Adrenal gland (tissue), 5 donors: Measurements from ENCODE around the gene PAPLN.

Experiments used
- POLR2A ChIP-seq, 2 donors: fragments of 450-650 bp; IDR thresholded peaks; one replicate each; pipeline ENCODE4 v1.6.1; 2017; ENCODE audit warnings: antibody characterized with exemption in 2 of 2, mild to moderate bottlenecking in 2 of 2, moderate library complexity in 1 of 2
- TF ChIP-seq, protein P1 (sequence below), 6 experiments: fragments of 450-650 bp in 4 of 6; fragments of 200-600 bp in 2 of 6; sonication (generic) in 1 of 6; IDR thresholded peaks; 1 replicate in 5 of 6; 2 replicates in 1 of 6; pipeline versions ENCODE4 v1.5.1 to v1.8.0; 2016 to 2021; ENCODE audit warnings: antibody characterized with exemption in 6 of 6, mild to moderate bottlenecking in 2 of 6, moderate library complexity in 1 of 6
- donor health status: DM: no; HTN: no; CAD: no.

DNA sequence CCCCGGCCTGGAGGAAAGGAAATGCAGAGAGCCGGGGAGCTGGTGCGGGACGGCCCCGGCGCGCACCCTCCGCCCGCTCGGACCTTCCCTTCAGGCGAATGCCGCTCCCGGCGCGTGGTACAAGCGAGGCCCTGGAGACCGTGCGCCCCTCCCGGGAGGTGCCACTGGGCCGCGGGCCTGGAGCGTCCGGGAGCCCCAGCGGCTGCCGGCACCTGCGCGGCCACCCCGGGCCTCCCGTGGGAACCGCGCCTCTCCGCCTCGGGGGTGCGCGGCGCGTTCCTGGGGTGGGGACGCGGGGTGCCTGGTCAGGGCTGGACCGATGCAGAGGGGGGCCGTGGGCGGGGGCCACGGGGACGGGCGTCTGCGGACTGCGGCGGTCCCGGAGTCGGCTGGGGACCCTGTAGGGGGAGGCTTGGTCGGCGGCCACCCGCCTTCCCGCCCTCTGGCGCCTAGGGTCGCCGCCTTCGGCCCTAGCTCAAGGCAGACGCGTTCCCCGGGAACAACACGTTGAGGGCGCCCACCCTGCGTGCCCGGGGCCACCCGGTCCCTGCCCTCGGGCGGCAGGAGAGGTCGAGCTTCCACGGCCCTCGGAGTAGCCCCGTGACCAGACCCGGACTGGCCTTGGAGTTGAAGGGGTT, 599 bp downstream of the PAPLN start:
- TF ChIP-seq, protein P1, sequence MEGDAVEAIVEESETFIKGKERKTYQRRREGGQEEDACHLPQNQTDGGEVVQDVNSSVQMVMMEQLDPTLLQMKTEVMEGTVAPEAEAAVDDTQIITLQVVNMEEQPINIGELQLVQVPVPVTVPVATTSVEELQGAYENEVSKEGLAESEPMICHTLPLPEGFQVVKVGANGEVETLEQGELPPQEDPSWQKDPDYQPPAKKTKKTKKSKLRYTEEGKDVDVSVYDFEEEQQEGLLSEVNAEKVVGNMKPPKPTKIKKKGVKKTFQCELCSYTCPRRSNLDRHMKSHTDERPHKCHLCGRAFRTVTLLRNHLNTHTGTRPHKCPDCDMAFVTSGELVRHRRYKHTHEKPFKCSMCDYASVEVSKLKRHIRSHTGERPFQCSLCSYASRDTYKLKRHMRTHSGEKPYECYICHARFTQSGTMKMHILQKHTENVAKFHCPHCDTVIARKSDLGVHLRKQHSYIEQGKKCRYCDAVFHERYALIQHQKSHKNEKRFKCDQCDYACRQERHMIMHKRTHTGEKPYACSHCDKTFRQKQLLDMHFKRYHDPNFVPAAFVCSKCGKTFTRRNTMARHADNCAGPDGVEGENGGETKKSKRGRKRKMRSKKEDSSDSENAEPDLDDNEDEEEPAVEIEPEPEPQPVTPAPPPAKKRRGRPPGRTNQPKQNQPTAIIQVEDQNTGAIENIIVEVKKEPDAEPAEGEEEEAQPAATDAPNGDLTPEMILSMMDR (IDR thresholded peaks at IDR 0.05), result no peak
- no peak for TF ChIP-seq POLR2A (IDR thresholded peaks at IDR 0.05)
